MM.1S (cell line): ENCODE results near the gene C12orf75.

Source experiments
- DNase-seq: peaks from one replicate; pipeline ENCODE4 v3.0.0-alpha.2; 2015
- H2AFZ ChIP-seq: fragments of 300-600 bp; sonication (generic); 2 replicates; pipeline ENCODE4 v1.6.0; 2016; ENCODE audit warnings: antibody characterized with exemption, low read length
- H3F3A ChIP-seq: fragments of 300-600 bp; sonication (generic); 2 replicates; pipeline ENCODE4 v1.6.1; 2016; ENCODE audit warnings: mild to moderate bottlenecking, antibody characterized with exemption, low read length, moderate library complexity, mixed read lengths; ENCODE audit not compliant: insufficient read depth
- H3K27ac ChIP-seq: fragments of 300-600 bp; sonication (generic); 2 replicates; pipeline ENCODE4 v1.5.1; 2016; ENCODE audit warnings: mild to moderate bottlenecking, low read length
- H3K27me3 ChIP-seq: fragments of 300-600 bp; sonication (generic); replicated peaks from 2 replicates; pipeline ENCODE4 v1.6.0; 2016; ENCODE audit warnings: low read length; ENCODE audit not compliant: insufficient read depth
- H3K36me3 ChIP-seq: fragments of 300-600 bp; sonication (generic); replicated peaks from 2 replicates; pipeline ENCODE4 v1.6.1; 2016; ENCODE audit warnings: mild to moderate bottlenecking, low read length, mixed read lengths; ENCODE audit not compliant: insufficient read depth
- H3K4me1 ChIP-seq: fragments of 300-600 bp; sonication (generic); 2 replicates; pipeline ENCODE4 v1.6.1; 2016; ENCODE audit warnings: low read length, mixed read lengths
- H3K4me2 ChIP-seq: fragments of 300-600 bp; sonication (generic); 2 replicates; pipeline ENCODE4 v1.6.0; 2016; ENCODE audit warnings: low read depth, low read length
- H3K4me3 ChIP-seq: fragments of 300-600 bp; sonication (generic); 2 replicates; pipeline ENCODE4 v1.5.1; 2016; ENCODE audit warnings: low read length, mixed read lengths
- H3K79me2 ChIP-seq: fragments of 300-600 bp; sonication (generic); 2 replicates; pipeline ENCODE4 v1.6.1; 2016; ENCODE audit warnings: mixed run types, low read length, mixed read lengths
- H3K9ac ChIP-seq: fragments of 300-600 bp; sonication (generic); 2 replicates; pipeline ENCODE4 v1.6.1; 2016; ENCODE audit warnings: low read length, mixed read lengths
- H3K9me2 ChIP-seq: fragments of 300-600 bp; sonication (generic); replicated peaks from 2 replicates; pipeline ENCODE4 v1.6.1; 2016; ENCODE audit warnings: mild to moderate bottlenecking, low read length, mixed read lengths; ENCODE audit not compliant: insufficient read depth
- H3K9me3 ChIP-seq: fragments of 300-600 bp; sonication (generic); replicated peaks from 2 replicates; pipeline ENCODE4 v1.6.1; 2016; ENCODE audit warnings: mild to moderate bottlenecking, low read length, mixed read lengths; ENCODE audit not compliant: insufficient read depth
- H4K20me1 ChIP-seq: fragments of 300-600 bp; sonication (generic); 2 replicates; pipeline ENCODE4 v1.6.1; 2016; ENCODE audit warnings: mild to moderate bottlenecking, low read length, moderate library complexity, mixed read lengths; ENCODE audit not compliant: insufficient read depth
- EZH2 ChIP-seq: fragments of 300-600 bp; sonication (generic); optimal IDR thresholded peaks from 2 replicates; pipeline ENCODE3; 2017; ENCODE audit warnings: low read depth, mild to moderate bottlenecking, antibody characterized with exemption, low read length, mixed read lengths
- EZH2phosphoT487 ChIP-seq: fragments of 300-600 bp; sonication (generic); IDR thresholded peaks from 2 replicates; pipeline ENCODE4 v1.6.1; 2018; ENCODE audit warnings: antibody characterized with exemption, low read length
- TF ChIP-seq, protein P1 (sequence below): fragments of 300-600 bp; sonication (generic); IDR thresholded peaks from 2 replicates; pipeline ENCODE4 v1.5.1; 2016; ENCODE audit warnings: antibody characterized with exemption, low read length, mixed read lengths

Gene C12orf75

GRCh38 chr12:105413911-105414487 lies 83.5 kb downstream of the C12orf75 start:
- no peak for DNase-seq
- Histone ChIP-seq H3K36me3 (no peaks in the 10 kb centered on the region), H3K9me2 (no peaks in the 10 kb centered on the region), H3K9me3 (no peaks in the 10 kb centered on the region), H3K9ac (no peak overlapping the region), H3K4me1 (no peaks in the 10 kb centered on the region), H3K79me2 (no peaks in the 10 kb centered on the region), H4K20me1 (no peaks in the 10 kb centered on the region), H3K4me3 (no peak overlapping the region), H3F3A (no peaks in the 10 kb centered on the region), H3K4me2 (no peak overlapping the region), H3K27ac (no peak overlapping the region), H3K27me3 (no peaks in the 10 kb centered on the region), H2AFZ (no peak overlapping the region)
- TF ChIP-seq EZH2 (no peak), EZH2phosphoT487 (no peak)
- TF ChIP-seq, protein P1, sequence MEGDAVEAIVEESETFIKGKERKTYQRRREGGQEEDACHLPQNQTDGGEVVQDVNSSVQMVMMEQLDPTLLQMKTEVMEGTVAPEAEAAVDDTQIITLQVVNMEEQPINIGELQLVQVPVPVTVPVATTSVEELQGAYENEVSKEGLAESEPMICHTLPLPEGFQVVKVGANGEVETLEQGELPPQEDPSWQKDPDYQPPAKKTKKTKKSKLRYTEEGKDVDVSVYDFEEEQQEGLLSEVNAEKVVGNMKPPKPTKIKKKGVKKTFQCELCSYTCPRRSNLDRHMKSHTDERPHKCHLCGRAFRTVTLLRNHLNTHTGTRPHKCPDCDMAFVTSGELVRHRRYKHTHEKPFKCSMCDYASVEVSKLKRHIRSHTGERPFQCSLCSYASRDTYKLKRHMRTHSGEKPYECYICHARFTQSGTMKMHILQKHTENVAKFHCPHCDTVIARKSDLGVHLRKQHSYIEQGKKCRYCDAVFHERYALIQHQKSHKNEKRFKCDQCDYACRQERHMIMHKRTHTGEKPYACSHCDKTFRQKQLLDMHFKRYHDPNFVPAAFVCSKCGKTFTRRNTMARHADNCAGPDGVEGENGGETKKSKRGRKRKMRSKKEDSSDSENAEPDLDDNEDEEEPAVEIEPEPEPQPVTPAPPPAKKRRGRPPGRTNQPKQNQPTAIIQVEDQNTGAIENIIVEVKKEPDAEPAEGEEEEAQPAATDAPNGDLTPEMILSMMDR, result no peak

- Histone ChIP-seq H4K20me1 (no peaks in the 10 kb centered on the region), H3K27ac (no peak overlapping the region), H3K27me3 (no peaks in the 10 kb centered on the region), H3K4me2 (no peak overlapping the region), H3K9ac (no peak overlapping the region), H3F3A (0 out of 2 replicates have a peak, but pooled peaks cover 4% of the 10 kb centered on the region), H3K9me2 (no peaks in the 10 kb centered on the region), H3K79me2 (no peaks in the 10 kb centered on the region), H3K36me3 (no peaks in the 10 kb centered on the region), H3K9me3 (no peaks in the 10 kb centered on the region), H2AFZ (no peak overlapping the region), H3K4me1 (0 out of 2 replicates have a peak, but pooled peaks cover 4% of the 10 kb centered on the region), H3K4me3 (no peak overlapping the region)
- DNase-seq, result no peak
- no peak for TF ChIP-seq EZH2
- TF ChIP-seq, protein P1, result no peak
- TF ChIP-seq EZH2phosphoT487, result no peak
Observed at GRCh38 chr12:105417732-105418131, 87.2 kb downstream of the C12orf75 start.

GRCh38 chr12:105418229-105418628 lies 87.7 kb downstream of the C12orf75 start:
- Histone ChIP-seq H2AFZ (no peak overlapping the region), H3K9ac (no peak overlapping the region)
- no peak for DNase-seq

More at GRCh38 chr12:105418229-105418628, 87.7 kb downstream of the C12orf75 start:
- Histone ChIP-seq H3K4me3 (no peak overlapping the region), H4K20me1 (no peaks in the 10 kb centered on the region), H3K79me2 (no peaks in the 10 kb centered on the region), H3K27ac (no peak overlapping the region), H3F3A (0 out of 2 replicates have a peak, but pooled peaks cover 4% of the 10 kb centered on the region), H3K9me2 (no peaks in the 10 kb centered on the region), H3K4me2 (no peak overlapping the region), H3K9me3 (no peaks in the 10 kb centered on the region), H3K4me1 (0 out of 2 replicates have a peak, but pooled peaks cover 9% of the 10 kb centered on the region), H3K27me3 (no peaks in the 10 kb centered on the region), H3K36me3 (no peaks in the 10 kb centered on the region)
- no peak for TF ChIP-seq EZH2phosphoT487
- TF ChIP-seq, protein P1, result no peak
- TF ChIP-seq EZH2, result no peak
